ENCODE measurements around the gene BUB1. TPM values are rescaled to one million over a fixed set of nuclear protein-coding genes. Genes with fewer than 3 reads are reported as not detected.

Gene BUB1
- total RNA-seq, 1 donor from 2014 or later, result 5.9 TPM

DNA sequence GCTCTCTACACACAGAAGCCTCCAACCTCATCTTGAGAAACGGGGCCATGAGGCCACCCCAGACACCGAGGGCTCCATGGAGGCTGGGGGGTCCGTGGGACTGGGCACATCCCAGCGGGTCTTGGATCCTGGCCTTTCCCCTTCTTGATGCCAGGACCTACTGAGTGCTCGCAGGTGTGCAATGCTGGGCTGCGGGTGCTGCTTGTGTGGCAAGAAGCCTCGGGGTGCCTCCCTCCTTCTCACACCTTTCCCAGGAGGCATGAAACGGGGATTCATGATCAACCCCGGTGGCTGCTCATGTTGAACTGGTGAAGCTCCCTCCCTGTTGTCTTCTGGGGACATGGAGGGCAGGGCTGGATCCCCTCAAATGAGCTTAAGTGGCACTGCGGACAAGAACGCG is 2.0 kb upstream of the BUB1 start:
- TF ChIP-seq, protein P1, sequence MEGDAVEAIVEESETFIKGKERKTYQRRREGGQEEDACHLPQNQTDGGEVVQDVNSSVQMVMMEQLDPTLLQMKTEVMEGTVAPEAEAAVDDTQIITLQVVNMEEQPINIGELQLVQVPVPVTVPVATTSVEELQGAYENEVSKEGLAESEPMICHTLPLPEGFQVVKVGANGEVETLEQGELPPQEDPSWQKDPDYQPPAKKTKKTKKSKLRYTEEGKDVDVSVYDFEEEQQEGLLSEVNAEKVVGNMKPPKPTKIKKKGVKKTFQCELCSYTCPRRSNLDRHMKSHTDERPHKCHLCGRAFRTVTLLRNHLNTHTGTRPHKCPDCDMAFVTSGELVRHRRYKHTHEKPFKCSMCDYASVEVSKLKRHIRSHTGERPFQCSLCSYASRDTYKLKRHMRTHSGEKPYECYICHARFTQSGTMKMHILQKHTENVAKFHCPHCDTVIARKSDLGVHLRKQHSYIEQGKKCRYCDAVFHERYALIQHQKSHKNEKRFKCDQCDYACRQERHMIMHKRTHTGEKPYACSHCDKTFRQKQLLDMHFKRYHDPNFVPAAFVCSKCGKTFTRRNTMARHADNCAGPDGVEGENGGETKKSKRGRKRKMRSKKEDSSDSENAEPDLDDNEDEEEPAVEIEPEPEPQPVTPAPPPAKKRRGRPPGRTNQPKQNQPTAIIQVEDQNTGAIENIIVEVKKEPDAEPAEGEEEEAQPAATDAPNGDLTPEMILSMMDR (IDR thresholded peaks at IDR 0.05), result no peak
- peaks cover 30% of the 10 kb centered on the region for H3K4me1 Mint-ChIP-seq
- CTCF ChIA-PET, result no interaction called here
- ATAC-seq (ENCODE audit: low read depth) (no peak), DNase-seq (no peak)
- no peaks in the 10 kb centered on the region for H3K27me3 Mint-ChIP-seq
- H3K4me3 Mint-ChIP-seq, result peak overlapping the region; percentile 59
- no peaks in the 10 kb centered on the region for H3K9me3 Mint-ChIP-seq
- no peak overlapping the region for H3K27ac Mint-ChIP-seq
- H3K36me3 Mint-ChIP-seq (ENCODE audit: low read depth), result peaks cover 5% of the 10 kb centered on the region
- POLR2A ChIA-PET, result no interaction called here
- intact Hi-C loops (cut with micrococcal nuclease), result loop anchor here (5.0 to 10.0 kb wide), 5 partner anchors 127 to 1595 kb away; partner anchors contain the start of genes BCL2L11, TMEM87B and ZC3H6

DNA sequence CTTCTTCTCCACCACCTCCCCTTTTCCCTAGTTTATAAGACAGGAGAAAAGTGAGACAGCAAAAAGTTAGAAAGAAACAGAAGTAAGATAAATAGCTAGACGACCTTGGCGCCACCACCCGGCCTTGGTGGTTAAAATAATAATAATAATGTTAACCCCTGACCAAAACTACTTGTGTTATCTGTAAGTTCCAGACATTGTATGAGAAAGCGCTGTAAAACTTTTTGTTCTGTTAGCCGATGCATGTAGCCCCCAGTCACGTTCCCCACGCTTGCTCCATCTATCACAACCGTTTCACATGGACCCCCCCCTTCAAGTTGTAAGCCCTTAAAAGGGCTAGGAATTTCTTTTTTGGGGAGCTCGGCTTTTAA is 1.5 kb upstream of the BUB1 start:
- Mint-ChIP-seq H3K27ac (no peak overlapping the region), H3K9me3 (no peaks in the 10 kb centered on the region), H3K4me3 (peak overlapping the region; percentile 96), H3K27me3 (no peaks in the 10 kb centered on the region), H3K36me3 (ENCODE audit: low read depth) (peaks cover 5% of the 10 kb centered on the region), H3K4me1 (peaks cover 34% of the 10 kb centered on the region)
- DNase-seq, result no peak
- CTCF ChIA-PET, result interaction anchor here (1.7 kb wide), 1 partner anchor 76 kb away, joined by 9 read pairs; no protein-coding TSS in a partner anchor
- TF ChIP-seq, protein P1 (IDR thresholded peaks at IDR 0.05), result no peak
- POLR2A ChIA-PET, result no interaction called here
- intact Hi-C loops (cut with micrococcal nuclease), result loop anchor here (5.0 to 10.0 kb wide), 5 partner anchors 128 to 1595 kb away; partner anchors contain the start of genes BCL2L11, TMEM87B and ZC3H6
- ATAC-seq (ENCODE audit: low read depth), result no peak

DNA sequence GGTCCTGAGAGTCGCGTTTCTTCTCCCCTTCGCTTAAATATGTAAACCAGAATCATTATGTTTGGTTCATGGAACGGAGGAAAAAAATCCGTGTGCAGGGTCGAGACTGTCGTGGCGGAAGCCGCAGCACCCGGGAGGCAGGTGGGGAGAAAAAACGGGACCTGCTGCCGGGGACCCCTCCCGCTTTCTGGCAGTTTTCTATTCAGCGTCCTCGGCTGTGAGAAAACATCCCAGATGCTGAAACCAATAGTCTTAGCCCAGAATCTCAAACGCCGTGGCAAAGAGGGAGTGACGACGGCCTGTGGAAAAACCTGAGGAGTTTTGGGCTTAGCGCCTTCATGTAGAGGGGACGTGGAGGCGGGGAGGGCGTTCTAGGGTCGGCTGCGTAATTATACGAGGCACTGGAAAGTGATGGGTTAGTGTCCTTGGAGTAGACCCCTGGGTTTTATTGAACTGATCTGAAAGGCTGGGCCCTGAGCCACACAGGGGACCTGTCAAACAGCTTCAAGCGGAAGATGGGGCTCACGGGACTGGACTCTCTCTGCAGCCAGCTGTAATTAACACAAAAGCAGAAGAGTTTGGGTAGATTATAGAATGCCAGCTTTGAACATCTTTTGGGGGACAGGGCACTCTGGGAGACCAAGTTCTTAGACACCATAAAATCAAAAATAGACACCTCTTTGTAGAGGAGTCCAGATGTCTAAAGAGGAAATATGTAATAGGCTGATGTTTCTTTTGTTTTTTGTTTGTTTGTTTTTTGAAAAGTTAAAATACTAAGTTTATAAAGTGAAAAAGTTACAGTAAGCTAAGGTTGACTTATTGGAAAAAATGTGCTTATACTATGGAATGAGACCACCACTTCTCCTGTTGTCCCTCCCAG is 834 bp upstream of the BUB1 start:
- peak overlapping the region; percentile 97 for H3K27ac Mint-ChIP-seq
- ChIA-PET POLR2A (interaction anchor here (1.1 kb wide), 1 partner anchor 77 kb away, joined by 3 read pairs; no protein-coding TSS in a partner anchor), CTCF (interaction anchor here (1.7 kb wide), 1 partner anchor 76 kb away, joined by 9 read pairs; no protein-coding TSS in a partner anchor)
- intact Hi-C loops (cut with micrococcal nuclease), result loop anchor here (5.0 to 10.0 kb wide), 5 partner anchors 129 to 1596 kb away; partner anchors contain the start of genes BCL2L11, TMEM87B and ZC3H6
- peak; percentile 4 for ATAC-seq (ENCODE audit: low read depth)
- H3K4me1 Mint-ChIP-seq, result peaks cover 34% of the 10 kb centered on the region
- peaks cover 5% of the 10 kb centered on the region for H3K36me3 Mint-ChIP-seq (ENCODE audit: low read depth)
- TF ChIP-seq, protein P1 (IDR thresholded peaks at IDR 0.05), result no peak
- DNase-seq, result peak; percentile 28
- H3K27me3 Mint-ChIP-seq, result no peaks in the 10 kb centered on the region
- no peaks in the 10 kb centered on the region for H3K9me3 Mint-ChIP-seq
- H3K4me3 Mint-ChIP-seq, result peak overlapping the region; percentile 96

DNA sequence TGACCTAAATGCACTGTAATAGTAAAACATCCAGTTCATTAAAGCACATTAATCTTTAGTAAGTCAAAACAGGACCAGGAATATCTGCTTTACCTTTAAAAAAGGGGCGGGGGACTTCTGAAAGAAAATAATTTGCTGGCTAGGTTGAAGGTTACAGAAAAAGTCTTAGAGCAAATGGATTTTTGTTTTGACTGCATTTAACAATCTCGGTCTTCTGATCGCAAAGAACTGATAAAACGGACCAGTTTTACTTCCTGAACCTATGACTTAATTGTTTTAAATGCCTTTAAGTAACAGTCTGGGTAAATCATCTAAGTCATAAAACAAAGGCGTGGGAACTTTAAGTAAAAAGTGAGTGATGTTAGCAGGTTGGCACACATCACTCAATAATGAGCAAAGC is 783 bp downstream of the BUB1 start:
- Mint-ChIP-seq H3K4me3 (peak overlapping the region; percentile 96), H3K27me3 (no peaks in the 10 kb centered on the region), H3K4me1 (peaks cover 34% of the 10 kb centered on the region), H3K9me3 (no peaks in the 10 kb centered on the region), H3K36me3 (ENCODE audit: low read depth) (peaks cover 5% of the 10 kb centered on the region), H3K27ac (no peak overlapping the region)
- DNase-seq (no peak), ATAC-seq (ENCODE audit: low read depth) (no peak)
- TF ChIP-seq, protein P1 (IDR thresholded peaks at IDR 0.05), result no peak
- ChIA-PET CTCF (no interaction called here), POLR2A (interaction anchor here (0.6 kb wide), 1 partner anchor 9 kb away, joined by 4 read pairs; no protein-coding TSS in a partner anchor)
- intact Hi-C loops (cut with micrococcal nuclease), result loop anchor here (5.0 to 10.0 kb wide), 5 partner anchors 130 to 1598 kb away; partner anchors contain the start of genes BCL2L11, TMEM87B and ZC3H6

DNA sequence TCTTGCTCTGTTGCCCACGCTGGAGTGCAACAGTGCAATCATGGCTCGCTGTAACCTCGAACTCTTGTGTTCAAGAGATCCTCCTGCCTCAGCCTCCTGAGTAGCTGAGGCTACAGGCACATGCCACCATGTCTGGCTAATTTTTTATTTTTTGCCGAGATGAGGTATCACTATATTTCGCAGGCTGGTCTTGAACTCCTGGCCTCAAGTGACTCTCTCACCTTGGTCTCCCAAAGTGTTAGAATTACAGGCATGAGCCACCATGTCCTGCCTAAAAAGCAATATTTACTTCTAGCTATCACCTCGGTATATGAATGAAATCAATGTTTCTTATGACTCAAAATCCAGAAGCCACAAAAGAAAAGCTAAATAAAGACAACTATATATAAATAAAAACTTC is 2.2 kb downstream of the BUB1 start:
- TF ChIP-seq, protein P1 (IDR thresholded peaks at IDR 0.05), result no peak
- intact Hi-C loops (cut with micrococcal nuclease), result loop anchor here (2.0 to 10.0 kb wide), 6 partner anchors 19 to 1599 kb away; partner anchors contain the start of genes BCL2L11, TMEM87B and ZC3H6
- DNase-seq (no peak), ATAC-seq (ENCODE audit: low read depth) (no peak)
- Mint-ChIP-seq H3K27ac (no peak overlapping the region), H3K36me3 (ENCODE audit: low read depth) (peaks cover 5% of the 10 kb centered on the region), H3K4me1 (peaks cover 34% of the 10 kb centered on the region), H3K27me3 (no peaks in the 10 kb centered on the region), H3K4me3 (no peak overlapping the region), H3K9me3 (no peaks in the 10 kb centered on the region)
- ChIA-PET POLR2A (interaction anchor here (0.6 kb wide), 1 partner anchor 1628 kb away, joined by 3 read pairs; no protein-coding TSS in a partner anchor), CTCF (no interaction called here)
